Activated CD4-positive, alpha-beta memory T cell treated with anti-CD3 and anti-CD28 coated beads for 36 hours (primary cell): Measurements from ENCODE around the gene FAT2. TPM values are rescaled to one million over a fixed set of nuclear protein-coding genes. Genes with fewer than 3 reads are reported as not detected.

Experiments
- CTCF ChIA-PET: fragments of 350-600 bp; sonication (Branson Sonifier 250); formaldehyde crosslinking; loops from one replicate; lab custom pipeline; 2021; ENCODE audit warnings: antibody characterized with exemption, inconsistent platforms; lab: Charles Lee
- POLR2A ChIA-PET: fragments of 350-600 bp; sonication (Branson Sonifier 250); formaldehyde crosslinking; loops from one replicate; lab custom pipeline; 2021; ENCODE audit warnings: antibody characterized with exemption; lab: Charles Lee
- DNase-seq: peaks from one replicate; pipeline ENCODE4 v3.0.0-alpha.2; 2020
- H3K27ac Mint-ChIP-seq: one replicate; pipeline ENCODE4 v1.8.0; 2021; ENCODE audit warnings: mixed read lengths
- H3K27me3 Mint-ChIP-seq: one replicate; pipeline ENCODE4 v1.8.0; 2021; ENCODE audit warnings: mixed read lengths
- H3K36me3 Mint-ChIP-seq: one replicate; pipeline ENCODE4 v1.8.0; 2021; ENCODE audit warnings: mixed read lengths
- H3K4me1 Mint-ChIP-seq: one replicate; pipeline ENCODE4 v1.8.0; 2021; ENCODE audit warnings: low read depth, mixed read lengths
- H3K4me3 Mint-ChIP-seq: one replicate; pipeline ENCODE4 v1.8.0; 2021; ENCODE audit warnings: mild to moderate bottlenecking, mixed read lengths
- H3K9me3 Mint-ChIP-seq: one replicate; pipeline ENCODE4 v1.8.0; 2021; ENCODE audit warnings: mixed read lengths
- intact Hi-C: fragments of 100-400 bp; cut with micrococcal nuclease; formaldehyde crosslinking; loops from one replicate; pipeline ENCODE4 v1.15.1; 2023
- total RNA-seq, 2 experiments: library from RNA; stranded (reverse); gene quantifications; one replicate each; pipeline ENCODE4 v1.2.3, GENCODE V29; 2021

The FAT2 gene
- not detected for total RNA-seq

GRCh38 chr5:151591144-151591819 lies at the start of gene FAT2:
TSS of gene FAT2 (minus strand) at chr5:151591331. CDS start at chr5:151568931, 22,400 bp downstream.
- no peaks in the 10 kb centered on the region for H3K36me3 Mint-ChIP-seq
- no peak within 1 kb of the TSS for H3K27ac Mint-ChIP-seq
- no peak within 1 kb of the TSS for H3K4me3 Mint-ChIP-seq
- DNase-seq, result no peak
- intact Hi-C loops, result no loop called here
- no peaks in the 10 kb centered on the region for H3K9me3 Mint-ChIP-seq
- H3K27me3 Mint-ChIP-seq, result no peaks in the 10 kb centered on the region
- ChIA-PET POLR2A (no interaction called here), CTCF (no interaction called here)
- no peaks in the 10 kb centered on the region for H3K4me1 Mint-ChIP-seq

DNA sequence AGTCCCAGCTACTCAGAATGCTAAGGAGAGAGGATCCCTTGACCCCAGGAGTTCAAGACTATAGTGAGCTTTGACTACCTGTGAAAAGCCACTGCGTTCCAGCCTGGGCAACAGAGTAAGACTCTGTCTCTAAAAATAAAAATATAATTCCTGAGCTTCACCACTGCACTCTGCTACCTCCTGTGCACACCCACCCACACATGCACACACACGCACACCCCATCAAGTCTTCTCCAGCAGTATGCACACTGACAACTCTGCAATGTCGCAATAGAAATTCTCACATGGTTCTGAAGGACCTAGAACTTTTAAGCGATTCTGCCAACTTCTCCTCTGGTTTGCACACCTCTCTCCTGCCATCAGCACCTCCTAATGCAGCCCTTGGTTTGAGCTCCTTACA lies 47.5 kb upstream of the FAT2 start:
- no peak for DNase-seq
- POLR2A ChIA-PET, result no interaction called here
- Mint-ChIP-seq H3K36me3 (no peaks in the 10 kb centered on the region), H3K4me3 (no peak overlapping the region), H3K9me3 (no peaks in the 10 kb centered on the region), H3K27me3 (peaks cover 2% of the 10 kb centered on the region), H3K27ac (no peak overlapping the region), H3K4me1 (peaks cover 2% of the 10 kb centered on the region)
- CTCF ChIA-PET, result interaction anchor here (0.9 to 1.6 kb wide), 3 partner anchors 13 to 22 kb away, joined by 3 to 7 read pairs (median 3); no protein-coding TSS in a partner anchor
- intact Hi-C loops, result no loop called here

DNA sequence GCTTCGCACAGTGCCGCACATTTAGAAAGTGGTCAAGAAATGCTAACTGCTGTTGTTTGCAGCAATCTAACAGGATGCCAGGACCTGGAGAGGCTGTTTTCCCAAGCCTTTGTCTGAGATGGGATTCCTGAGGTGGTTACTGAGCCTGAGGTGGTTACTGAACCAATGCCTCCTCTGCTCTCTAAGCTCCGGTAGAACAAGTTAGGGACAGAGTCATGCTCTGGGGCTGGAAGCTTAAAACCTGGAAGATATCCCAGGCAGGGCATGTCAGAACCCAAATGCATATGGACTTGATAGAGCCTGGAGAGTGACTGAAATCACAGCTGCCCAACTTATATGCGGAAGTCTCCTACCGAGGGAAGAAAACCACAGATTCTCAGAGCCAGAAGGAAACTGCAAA lies 46.5 kb upstream of the FAT2 start:
- H3K27ac Mint-ChIP-seq, result no peak overlapping the region
- no peak overlapping the region for H3K4me3 Mint-ChIP-seq
- peaks cover 2% of the 10 kb centered on the region for H3K4me1 Mint-ChIP-seq
- intact Hi-C loops, result no loop called here
- ChIA-PET CTCF (interaction anchor here (0.9 to 1.6 kb wide), 3 partner anchors 14 to 23 kb away, joined by 3 to 7 read pairs (median 3); no protein-coding TSS in a partner anchor), POLR2A (interaction anchor here (0.5 kb wide), 1 partner anchor 17 kb away, joined by 3 read pairs; no protein-coding TSS in a partner anchor)
- no peaks in the 10 kb centered on the region for H3K9me3 Mint-ChIP-seq
- DNase-seq, result no peak
- peaks cover 2% of the 10 kb centered on the region for H3K27me3 Mint-ChIP-seq
- H3K36me3 Mint-ChIP-seq, result no peaks in the 10 kb centered on the region

DNA sequence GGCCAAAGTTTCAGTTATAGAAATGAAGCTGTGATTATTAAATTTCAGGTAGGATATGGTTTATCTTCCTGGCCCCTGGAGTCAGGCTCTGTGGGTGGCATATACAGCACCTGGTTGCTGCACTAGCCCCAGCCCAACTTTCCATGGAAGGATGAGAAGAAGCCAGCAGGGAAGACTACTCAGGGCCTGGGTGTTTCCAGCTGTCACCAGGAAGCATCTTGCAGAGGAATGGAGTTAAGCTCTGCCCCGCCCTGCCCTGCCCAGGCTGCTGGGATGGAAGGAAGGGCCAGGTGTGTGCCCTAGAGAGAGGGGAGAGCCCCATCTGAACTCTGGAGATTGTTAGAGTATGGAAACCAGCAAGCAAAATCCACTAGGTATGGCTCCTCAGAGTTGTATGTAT lies 42.8 kb upstream of the FAT2 start:
- no peak overlapping the region for H3K27ac Mint-ChIP-seq
- CTCF ChIA-PET, result interaction anchor here (0.6 kb wide), 1 partner anchor 89 kb away, joined by 3 read pairs; no protein-coding TSS in a partner anchor

GRCh38 chr5:151632941-151633340 lies 41.8 kb upstream of the FAT2 start:
- no peak overlapping the region for H3K4me3 Mint-ChIP-seq
- H3K36me3 Mint-ChIP-seq, result no peaks in the 10 kb centered on the region
- no peaks in the 10 kb centered on the region for H3K4me1 Mint-ChIP-seq
- H3K9me3 Mint-ChIP-seq, result no peaks in the 10 kb centered on the region
- H3K27ac Mint-ChIP-seq, result no peak overlapping the region
- peaks cover 9% of the 10 kb centered on the region for H3K27me3 Mint-ChIP-seq
- ChIA-PET CTCF (no interaction called here), POLR2A (no interaction called here)
- intact Hi-C loops, result no loop called here
- no peak for DNase-seq

More for the DNA sequence above, 42.8 kb upstream of the FAT2 start:
- POLR2A ChIA-PET, result no interaction called here
- H3K9me3 Mint-ChIP-seq, result no peaks in the 10 kb centered on the region
- intact Hi-C loops, result no loop called here
- peaks cover 9% of the 10 kb centered on the region for H3K27me3 Mint-ChIP-seq
- H3K4me3 Mint-ChIP-seq, result no peak overlapping the region
- no peaks in the 10 kb centered on the region for H3K4me1 Mint-ChIP-seq
- DNase-seq, result no peak
- no peaks in the 10 kb centered on the region for H3K36me3 Mint-ChIP-seq

- ChIA-PET CTCF (interaction anchor here (1.4 kb wide), 1 partner anchor 20 kb away, joined by 5 read pairs; no protein-coding TSS in a partner anchor), POLR2A (no interaction called here)
- Mint-ChIP-seq H3K4me1 (no peaks in the 10 kb centered on the region), H3K27ac (no peak overlapping the region), H3K9me3 (no peaks in the 10 kb centered on the region), H3K27me3 (peaks cover 9% of the 10 kb centered on the region), H3K36me3 (no peaks in the 10 kb centered on the region), H3K4me3 (no peak overlapping the region)
- intact Hi-C loops, result no loop called here
- no peak for DNase-seq
Measured at GRCh38 chr5:151632524-151632923, 41.4 kb upstream of the FAT2 start.

- CTCF ChIA-PET, result interaction anchor here (1.4 kb wide), 1 partner anchor 20 kb away, joined by 5 read pairs; no protein-coding TSS in a partner anchor
Measured at GRCh38 chr5:151631941-151632340, 40.8 kb upstream of the FAT2 start.

GRCh38 chr5:151630088-151630487 lies 39.0 kb upstream of the FAT2 start:
- intact Hi-C loops, result no loop called here
- Mint-ChIP-seq H3K9me3 (no peaks in the 10 kb centered on the region), H3K36me3 (no peaks in the 10 kb centered on the region), H3K4me3 (no peak overlapping the region), H3K27ac (no peak overlapping the region), H3K27me3 (peaks cover 9% of the 10 kb centered on the region), H3K4me1 (no peaks in the 10 kb centered on the region)
- CTCF ChIA-PET, result interaction anchor here (0.6 kb wide), 1 partner anchor 16 kb away, joined by 3 read pairs; no protein-coding TSS in a partner anchor
- POLR2A ChIA-PET, result no interaction called here
- DNase-seq, result no peak

More at GRCh38 chr5:151631941-151632340, 40.8 kb upstream of the FAT2 start:
- intact Hi-C loops, result no loop called here
- Mint-ChIP-seq H3K27me3 (peaks cover 9% of the 10 kb centered on the region), H3K9me3 (no peaks in the 10 kb centered on the region), H3K4me1 (no peaks in the 10 kb centered on the region), H3K4me3 (no peak overlapping the region), H3K36me3 (no peaks in the 10 kb centered on the region), H3K27ac (no peak overlapping the region)
- POLR2A ChIA-PET, result no interaction called here
- no peak for DNase-seq

GRCh38 chr5:151628112-151628823 lies 37.1 kb upstream of the FAT2 start:
- Mint-ChIP-seq H3K9me3 (no peaks in the 10 kb centered on the region), H3K27ac (no peak overlapping the region), H3K27me3 (peaks cover 7% of the 10 kb centered on the region), H3K4me3 (no peak overlapping the region), H3K36me3 (no peaks in the 10 kb centered on the region), H3K4me1 (no peaks in the 10 kb centered on the region)
- ChIA-PET POLR2A (no interaction called here), CTCF (no interaction called here)
- intact Hi-C loops, result no loop called here
- DNase-seq, result no peak

DNA sequence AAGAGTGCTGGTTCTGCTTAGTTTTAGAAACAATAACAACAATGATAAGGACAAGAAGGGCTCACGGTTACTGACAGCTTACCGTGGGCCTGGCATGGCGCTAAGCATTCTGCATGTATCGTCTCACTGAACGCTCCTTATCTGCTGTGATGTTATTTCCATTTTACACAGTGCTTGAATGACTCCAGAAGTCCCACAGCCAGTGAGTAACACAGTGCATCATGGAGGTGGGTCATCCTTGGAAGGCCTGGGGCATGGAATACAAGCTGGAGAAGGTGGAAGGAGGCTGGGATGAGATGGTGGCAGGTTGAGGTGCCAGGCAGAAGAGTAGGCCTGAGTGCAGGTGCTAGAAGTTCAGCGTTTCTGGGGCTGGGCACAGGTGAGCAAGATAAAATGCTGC lies 36.5 kb upstream of the FAT2 start:
- intact Hi-C loops, result no loop called here
- H3K36me3 Mint-ChIP-seq, result no peaks in the 10 kb centered on the region
- no peaks in the 10 kb centered on the region for H3K9me3 Mint-ChIP-seq
- CTCF ChIA-PET, result no interaction called here
- no peak overlapping the region for H3K4me3 Mint-ChIP-seq
- no peak for DNase-seq
- no peaks in the 10 kb centered on the region for H3K4me1 Mint-ChIP-seq
- POLR2A ChIA-PET, result no interaction called here
- no peak overlapping the region for H3K27ac Mint-ChIP-seq
- peaks cover 7% of the 10 kb centered on the region for H3K27me3 Mint-ChIP-seq

GRCh38 chr5:151625285-151625684 lies 34.2 kb upstream of the FAT2 start:
- DNase-seq, result no peak
- ChIA-PET POLR2A (no interaction called here), CTCF (no interaction called here)
- Mint-ChIP-seq H3K36me3 (no peaks in the 10 kb centered on the region), H3K4me1 (no peaks in the 10 kb centered on the region), H3K9me3 (no peaks in the 10 kb centered on the region), H3K27me3 (peaks cover 8% of the 10 kb centered on the region), H3K27ac (no peak overlapping the region), H3K4me3 (no peak overlapping the region)
- intact Hi-C loops, result no loop called here

DNA sequence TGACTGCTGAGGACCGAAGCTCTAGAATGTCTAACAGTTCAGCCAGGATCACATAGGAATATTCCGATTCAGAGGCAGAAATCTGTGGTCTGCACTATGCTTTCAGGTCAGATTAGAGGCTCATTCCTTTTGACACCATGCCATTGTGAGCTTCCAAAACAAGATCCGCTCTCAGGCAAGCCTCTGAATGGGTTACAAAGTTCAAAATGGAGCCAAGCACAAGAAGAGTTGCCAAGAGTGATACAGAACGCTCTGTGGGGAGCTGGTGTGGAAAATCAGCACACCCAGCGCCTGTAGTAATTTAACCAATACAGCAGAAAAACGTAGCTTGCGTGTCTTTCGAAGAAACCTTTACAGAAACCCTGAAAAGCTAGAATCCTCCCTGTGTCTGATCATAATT lies 33.3 kb upstream of the FAT2 start:
- Mint-ChIP-seq H3K4me1 (no peaks in the 10 kb centered on the region), H3K36me3 (no peaks in the 10 kb centered on the region), H3K27ac (no peak overlapping the region), H3K9me3 (no peaks in the 10 kb centered on the region), H3K4me3 (no peak overlapping the region), H3K27me3 (peaks cover 6% of the 10 kb centered on the region)
- ChIA-PET CTCF (no interaction called here), POLR2A (no interaction called here)
- intact Hi-C loops, result no loop called here
- no peak for DNase-seq
